ENCODE data around the gene GNAS-AS1. TPM values are rescaled to one million over a fixed set of nuclear protein-coding genes. Genes with fewer than 3 reads are reported as not detected.
"Not testable (repeated sequence)": the region's sequence is repeated elsewhere in the genome, so short reads cannot be mapped to it uniquely, and the experiment has no call there.

Gene GNAS-AS1
- total RNA-seq, 1 donor from 2014 or later = not detected

GRCh38 chr20:58838174-58838573 is 12.5 kb downstream of the GNAS-AS1 start:
- no peak for DNase-seq (ENCODE audit: extremely low read depth, low read depth, low spot score)

- no peak for DNase-seq (ENCODE audit: extremely low read depth, low read depth, low spot score)
Measured at GRCh38 chr20:58837717-58838116, 13.0 kb downstream of the GNAS-AS1 start.

GRCh38 chr20:58836616-58837204 is 14.0 kb downstream of the GNAS-AS1 start:
- DNase-seq (ENCODE audit: extremely low read depth, low read depth, low spot score) = no peak

GRCh38 chr20:58835231-58835630 is 15.5 kb downstream of the GNAS-AS1 start:
- no peak for DNase-seq (ENCODE audit: extremely low read depth, low read depth, low spot score)

- DNase-seq (ENCODE audit: extremely low read depth, low read depth, low spot score) = no peak
Measured at GRCh38 chr20:58833921-58834320, 16.8 kb downstream of the GNAS-AS1 start.

- no peak for DNase-seq (ENCODE audit: extremely low read depth, low read depth, low spot score)
Measured at GRCh38 chr20:58832457-58832856, 18.2 kb downstream of the GNAS-AS1 start.

- DNase-seq (ENCODE audit: extremely low read depth, low read depth, low spot score) = no peak
Measured at GRCh38 chr20:58829531-58829941, 21.2 kb downstream of the GNAS-AS1 start.

- DNase-seq (ENCODE audit: extremely low read depth, low read depth, low spot score) = not testable (repeated sequence)
Measured at GRCh38 chr20:58828804-58829203, 21.9 kb downstream of the GNAS-AS1 start.

GRCh38 chr20:58828136-58828535 is 22.6 kb downstream of the GNAS-AS1 start:
- DNase-seq (ENCODE audit: extremely low read depth, low read depth, low spot score) = no peak

GRCh38 chr20:58826271-58826670 is 24.4 kb downstream of the GNAS-AS1 start:
- no peak for DNase-seq (ENCODE audit: extremely low read depth, low read depth, low spot score)

GRCh38 chr20:58825450-58825849 is 25.3 kb downstream of the GNAS-AS1 start:
- no peak for DNase-seq (ENCODE audit: extremely low read depth, low read depth, low spot score)

GRCh38 chr20:58824843-58825242 is 25.9 kb downstream of the GNAS-AS1 start:
- no peak for DNase-seq (ENCODE audit: extremely low read depth, low read depth, low spot score)

GRCh38 chr20:58822748-58823730 is 27.7 kb downstream of the GNAS-AS1 start:
- DNase-seq (ENCODE audit: extremely low read depth, low read depth, low spot score) = no peak

GRCh38 chr20:58822149-58822548 is 28.6 kb downstream of the GNAS-AS1 start:
- DNase-seq (ENCODE audit: extremely low read depth, low read depth, low spot score) = no peak

- not testable (repeated sequence) for DNase-seq (ENCODE audit: extremely low read depth, low read depth, low spot score)
Measured at GRCh38 chr20:58820515-58820914, 30.2 kb downstream of the GNAS-AS1 start.

GRCh38 chr20:58819921-58820320 is 30.8 kb downstream of the GNAS-AS1 start:
- DNase-seq (ENCODE audit: extremely low read depth, low read depth, low spot score) = no peak

GRCh38 chr20:58818586-58819285 is 32.0 kb downstream of the GNAS-AS1 start:
- DNase-seq (ENCODE audit: extremely low read depth, low read depth, low spot score) = no peak

GRCh38 chr20:58817748-58818147 is 33.0 kb downstream of the GNAS-AS1 start:
- DNase-seq (ENCODE audit: extremely low read depth, low read depth, low spot score) = no peak

- no peak for DNase-seq (ENCODE audit: extremely low read depth, low read depth, low spot score)
Measured at GRCh38 chr20:58816957-58817651, 33.6 kb downstream of the GNAS-AS1 start.

GRCh38 chr20:58816051-58816450 is 34.7 kb downstream of the GNAS-AS1 start:
- no peak for DNase-seq (ENCODE audit: extremely low read depth, low read depth, low spot score)

- DNase-seq (ENCODE audit: extremely low read depth, low read depth, low spot score) = no peak
Measured at GRCh38 chr20:58815448-58815847, 35.3 kb downstream of the GNAS-AS1 start.

Measured in glomerular endothelial cell (primary cell).